Measurements from ENCODE around the gene PANX3. TPM values are rescaled to one million over a fixed set of nuclear protein-coding genes. Genes with fewer than 3 reads are reported as not detected.

The PANX3 gene
- total RNA-seq, 1 experiment from 2014 or later: not detected

GRCh38 chr11:124625504-124626168 is 14.4 kb downstream of the PANX3 start:
- no peak overlapping the region for H2BK120ac ChIP-seq (ENCODE audit: low read depth, low read length, poor library complexity, severe bottlenecking)
- H3K27ac ChIP-seq (ENCODE audit: insufficient read length, low read depth, low read length): no peak overlapping the region
- peaks cover 3% of the 10 kb centered on the region for H3K23me2 ChIP-seq (ENCODE audit: insufficient read length, low read depth, low read length, poor library complexity, severe bottlenecking)
- H3K4ac ChIP-seq (ENCODE audit: low read depth, low read length): no peak overlapping the region
- no peak for TF ChIP-seq CTCF (conservative IDR thresholded peaks at IDR 0.05)
- H2AFZ ChIP-seq (ENCODE audit: low read length): no peak overlapping the region
- H3K56ac ChIP-seq (ENCODE audit: insufficient read length, low read depth, low read length): no peak overlapping the region
- Mint-ChIP-seq H3K4me3 (no peak overlapping the region), H3K27me3 (ENCODE audit: low read depth) (peaks cover 4% of the 10 kb centered on the region), H3K27ac (no peak overlapping the region; a peak in 1 of 7 replicates), H3K9me3 (no peaks in the 10 kb centered on the region), H3K4me1 (peaks cover 14 to 15% of the 10 kb centered on the region in 2 experiments), H3K36me3 (ENCODE audit: insufficient read depth in 1 of 3, low read depth in 3 of 3) (peaks cover 14 to 46% (median 44%) of the 10 kb centered on the region in 3 experiments; a peak in 6 of 7 replicates)
- no peak overlapping the region for H3T11ph ChIP-seq (ENCODE audit: low read length)
- H4K20me1 ChIP-seq (ENCODE audit: control insufficient read depth, insufficient read depth, insufficient read length): no peaks in the 10 kb centered on the region
- no peaks in the 10 kb centered on the region; the same call in 1 of the 2 replicates for H3K79me2 ChIP-seq (ENCODE audit: insufficient read depth, low read length)
- H3K79me1 ChIP-seq (ENCODE audit: insufficient read depth, low read depth, low read length, poor library complexity, severe bottlenecking): peaks cover 3% of the 10 kb centered on the region
- H4K8ac ChIP-seq (replicated peaks; ENCODE audit: insufficient read length, low read depth, low read length): no peak overlapping the region
- no peaks in the 10 kb centered on the region for H3K4me1 ChIP-seq (ENCODE audit: insufficient read depth, low read length)
- no peak overlapping the region for H2BK12ac ChIP-seq (ENCODE audit: insufficient read length, low read depth, low read length)
- no peak overlapping the region for H4K91ac ChIP-seq (ENCODE audit: insufficient read length, low read depth, low read length)
- H2BK15ac ChIP-seq (ENCODE audit: low read depth, low read length): no peak overlapping the region
- no peak for DNase-seq
- no peak overlapping the region for H2BK5ac ChIP-seq (ENCODE audit: insufficient read length, low read length)
- no peaks in the 10 kb centered on the region for H3K27me3 ChIP-seq (ENCODE audit: insufficient read depth, low read length)
- no peak overlapping the region for H3K9ac ChIP-seq (ENCODE audit: extremely low read depth, insufficient read length, low read length)
- no peak overlapping the region for H3K4me2 ChIP-seq (ENCODE audit: insufficient read depth, insufficient read length, low read length)
- H3K23ac ChIP-seq (ENCODE audit: insufficient read length, low read depth, low read length): no peak overlapping the region
- no peaks in the 10 kb centered on the region for H3K9me3 ChIP-seq (ENCODE audit: control insufficient read depth, low read depth, low read length)
- no peak overlapping the region for H3K14ac ChIP-seq (ENCODE audit: insufficient read depth, low read length)
- no peak overlapping the region for H4K5ac ChIP-seq (ENCODE audit: insufficient read length, low read depth, low read length)
- no peak overlapping the region for H2AK5ac ChIP-seq (ENCODE audit: insufficient read length, low read length)
- no peak overlapping the region for H2BK20ac ChIP-seq (ENCODE audit: low read depth, low read length, poor library complexity, severe bottlenecking)
- H3K18ac ChIP-seq (ENCODE audit: insufficient read length, low read depth, low read length): no peak overlapping the region
- WGBS (ENCODE audit: extremely low coverage, insufficient read length, low lambda C conversion rate): no CpG with 5 or more reads among the region's 3 CpGs
